Stimulated activated CD8-positive, alpha-beta memory T cell treated with anti-CD3 and anti-CD28 coated beads, Interleukin-7, amount 100 ng/mL, for 24 hours (primary cell): Measurements from ENCODE around the gene LIFR.

Experiments
- DNase-seq: peaks from one replicate; pipeline ENCODE4 v3.0.0-alpha.2; 2020; ENCODE audit warnings: low read depth

Gene LIFR

GRCh38 chr5:38548064-38548759, 8.2 kb downstream of the LIFR start:
- no peak for DNase-seq

GRCh38 chr5:38547257-38547656, 9.2 kb downstream of the LIFR start:
- no peak for DNase-seq

GRCh38 chr5:38546691-38547146, 9.7 kb downstream of the LIFR start:
- no peak for DNase-seq

- no peak for DNase-seq
These were observed 12.6 kb downstream of the LIFR start for GRCh38 chr5:38543886-38544285.

GRCh38 chr5:38543074-38543473, 13.4 kb downstream of the LIFR start:
- DNase-seq = no peak

GRCh38 chr5:38541174-38541725, 15.2 kb downstream of the LIFR start:
- no peak for DNase-seq

GRCh38 chr5:38540314-38540713, 16.1 kb downstream of the LIFR start:
- DNase-seq = no peak

GRCh38 chr5:38538161-38538560, 18.3 kb downstream of the LIFR start:
- DNase-seq = no peak

GRCh38 chr5:38537505-38537904, 18.9 kb downstream of the LIFR start:
- DNase-seq = no peak

GRCh38 chr5:38536968-38537367, 19.5 kb downstream of the LIFR start:
- no peak for DNase-seq

GRCh38 chr5:38535845-38536244, 20.6 kb downstream of the LIFR start:
- no peak for DNase-seq

- no peak for DNase-seq
These were observed 21.1 kb downstream of the LIFR start for GRCh38 chr5:38535248-38535750.

GRCh38 chr5:38534156-38534453, 22.3 kb downstream of the LIFR start:
- no peak for DNase-seq

- no peak for DNase-seq
These were observed 22.9 kb downstream of the LIFR start for GRCh38 chr5:38533286-38534155.

GRCh38 chr5:38532165-38532669, 24.2 kb downstream of the LIFR start:
- DNase-seq = no peak

GRCh38 chr5:38531518-38531917, 24.9 kb downstream of the LIFR start:
- DNase-seq = no peak

GRCh38 chr5:38529955-38530646, 26.3 kb downstream of the LIFR start:
- no peak for DNase-seq

GRCh38 chr5:38528162-38528703, 28.2 kb downstream of the LIFR start:
- DNase-seq = no peak

- no peak for DNase-seq
These were observed 29.0 kb downstream of the LIFR start for GRCh38 chr5:38527475-38527874.

GRCh38 chr5:38524022-38524421, 32.4 kb downstream of the LIFR start:
- DNase-seq = no peak

- no peak for DNase-seq
These were observed 37.0 kb downstream of the LIFR start for GRCh38 chr5:38519476-38519875.

GRCh38 chr5:38518341-38518740, 38.1 kb downstream of the LIFR start:
- DNase-seq = no peak
